ENCODE results near the gene C1D. TPM values are rescaled to one million over a fixed set of nuclear protein-coding genes. Genes with fewer than 3 reads are reported as not detected.

C1D gene
- polyA plus RNA-seq, 3 donors = 14.9 to 58.4 (median 49.7) TPM

DNA sequence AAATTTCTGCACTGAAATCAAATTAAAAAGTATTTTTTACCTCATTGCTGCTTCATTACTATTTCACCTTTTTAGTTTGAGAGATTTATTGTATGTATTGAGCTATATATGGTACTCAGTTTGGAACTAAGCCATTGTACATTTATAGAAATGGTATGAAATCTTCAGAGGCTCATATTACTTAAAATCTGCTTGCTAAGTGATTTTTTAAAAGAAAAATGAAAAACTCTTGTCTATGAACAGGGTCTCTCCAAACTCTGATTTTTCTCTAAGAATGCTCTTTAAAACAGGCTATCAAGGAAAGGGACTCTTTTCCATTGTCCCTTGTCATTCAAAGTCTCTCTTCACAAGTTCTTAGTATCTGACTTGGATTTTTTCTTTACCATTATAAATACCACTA, 31.8 kb downstream of the C1D start:
- no peak overlapping the region for H3K27ac Mint-ChIP-seq
- H3K4me3 Mint-ChIP-seq = no peak overlapping the region
- H3K4me1 Mint-ChIP-seq = no peaks in the 10 kb centered on the region
- no peaks in the 10 kb centered on the region for H3K36me3 Mint-ChIP-seq
- Histone ChIP-seq H3K36me3 (replicated peaks in 1 of 2; ENCODE audit: control insufficient read depth in 1 of 2, insufficient read depth in 2 of 2, low read length in 2 of 2) (no peaks in the 10 kb centered on the region), H3K79me2 (ENCODE audit: insufficient read depth, low read length) (no peaks in the 10 kb centered on the region), H2AFZ (ENCODE audit: insufficient read depth, low read depth, low read length, poor library complexity, severe bottlenecking) (no peak overlapping the region), H3K9ac (ENCODE audit: insufficient read depth, low read length, poor library complexity, severe bottlenecking) (no peak overlapping the region), H3K4me1 (ENCODE audit: control insufficient read depth in 1 of 2, insufficient read depth in 2 of 2, low read length in 2 of 2) (no peaks in the 10 kb centered on the region), H4K20me1 (ENCODE audit: insufficient read depth, low read length) (no peaks in the 10 kb centered on the region), H3K4me3 (replicated peaks in 1 of 3; ENCODE audit: low read depth in 2 of 3, low read length in 3 of 3) (no peak overlapping the region), H3K4me2 (replicated peaks; ENCODE audit: extremely low read depth, low read length, poor library complexity, severe bottlenecking) (no peak overlapping the region), H3K9me3 (replicated peaks in 1 of 2; ENCODE audit: control insufficient read depth in 1 of 2, insufficient read depth in 1 of 2, low read length in 2 of 2) (no peaks in the 10 kb centered on the region), H3K27me3 (ENCODE audit: control insufficient read depth in 2 of 2, insufficient read depth in 2 of 2, low read length in 2 of 2) (peaks cover 0 to 3% of the 10 kb centered on the region in 2 donors), H3K27ac (ENCODE audit: low read depth in 1 of 2, low read length in 2 of 2) (no peak overlapping the region)
- H3K9me3 Mint-ChIP-seq = no peaks in the 10 kb centered on the region
- intact Hi-C loops (cut with micrococcal nuclease) = no loop called here
- TF ChIP-seq CTCF (IDR thresholded peaks at IDR 0.05) = no peak
- no peak for DNase-seq
- peaks cover 2 to 10% (median 9%) of the 10 kb centered on the region in 3 donors for H3K27me3 Mint-ChIP-seq (ENCODE audit: low read depth in 3 of 3)

- H3K36me3 Mint-ChIP-seq = no peaks in the 10 kb centered on the region
- H3K27ac Mint-ChIP-seq = no peak overlapping the region
- no peak overlapping the region for H3K4me3 ChIP-seq (replicated peaks in 1 of 3; ENCODE audit: low read depth in 2 of 3, low read length in 3 of 3)
Measured at GRCh38 chr2:68030529-68030928, 32.3 kb downstream of the C1D start.

More at GRCh38 chr2:68030529-68030928, 32.3 kb downstream of the C1D start:
- no CpG with 5 or more reads among the region's 5 CpGs for WGBS (ENCODE audit: insufficient coverage)
- intact Hi-C loops (cut with micrococcal nuclease) = no loop called here
- no peak for DNase-seq
- Mint-ChIP-seq H3K27me3 (ENCODE audit: low read depth in 3 of 3) (peaks cover 2 to 12% (median 9%) of the 10 kb centered on the region in 3 donors), H3K4me1 (no peaks in the 10 kb centered on the region), H3K4me3 (no peak overlapping the region), H3K9me3 (no peaks in the 10 kb centered on the region)
- H3K9ac ChIP-seq (ENCODE audit: insufficient read depth, low read length, poor library complexity, severe bottlenecking) = no peak overlapping the region
- H3K9me3 ChIP-seq (replicated peaks in 1 of 2; ENCODE audit: control insufficient read depth in 1 of 2, insufficient read depth in 1 of 2, low read length in 2 of 2) = no peaks in the 10 kb centered on the region
- H3K36me3 ChIP-seq (replicated peaks in 1 of 2; ENCODE audit: control insufficient read depth in 1 of 2, insufficient read depth in 2 of 2, low read length in 2 of 2) = no peaks in the 10 kb centered on the region
- H3K4me1 ChIP-seq (ENCODE audit: control insufficient read depth in 1 of 2, insufficient read depth in 2 of 2, low read length in 2 of 2) = no peaks in the 10 kb centered on the region
- H4K20me1 ChIP-seq (ENCODE audit: insufficient read depth, low read length) = no peaks in the 10 kb centered on the region
- no peak overlapping the region for H2AFZ ChIP-seq (ENCODE audit: insufficient read depth, low read depth, low read length, poor library complexity, severe bottlenecking)
- H3K79me2 ChIP-seq (ENCODE audit: insufficient read depth, low read length) = no peaks in the 10 kb centered on the region
- H3K27me3 ChIP-seq (ENCODE audit: control insufficient read depth in 2 of 2, insufficient read depth in 2 of 2, low read length in 2 of 2) = peaks cover 0 to 3% of the 10 kb centered on the region in 2 donors
- no peak for TF ChIP-seq CTCF (IDR thresholded peaks at IDR 0.05)
- H3K27ac ChIP-seq (ENCODE audit: low read depth in 1 of 2, low read length in 2 of 2) = no peak overlapping the region
- H3K4me2 ChIP-seq (replicated peaks; ENCODE audit: extremely low read depth, low read length, poor library complexity, severe bottlenecking) = no peak overlapping the region

All from CD14-positive monocyte (primary cell).